ENCODE data around the gene PGM2. TPM values are rescaled to one million over a fixed set of nuclear protein-coding genes. Genes with fewer than 3 reads are reported as not detected.

Gene PGM2
- total and polyA plus RNA-seq, 12 donors = 5.9 to 16.4 (median 8.8) TPM

DNA sequence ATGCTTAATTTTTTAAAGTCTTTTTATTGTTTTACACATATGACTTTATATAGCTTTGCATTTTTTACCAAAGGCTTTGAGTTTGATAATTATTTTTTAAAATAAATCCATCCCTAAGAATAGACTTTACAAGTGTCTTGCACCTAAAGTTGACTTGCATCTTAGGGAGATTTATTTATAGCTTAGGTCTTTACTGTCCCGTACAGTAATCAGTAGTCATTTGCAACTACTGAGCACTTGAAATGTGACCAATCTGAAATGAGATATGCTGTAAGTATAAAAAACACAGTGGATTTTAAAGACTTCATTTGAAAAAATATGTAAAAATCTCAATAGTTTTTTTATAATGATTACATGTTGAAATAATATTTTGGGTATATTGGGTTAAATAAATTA lies 83.6 kb downstream of the PGM2 start:
- DNase-seq (no peak), ATAC-seq (peak in 2 of 8 donors; percentile 36 to 38)
- TF ChIP-seq, protein P1, sequence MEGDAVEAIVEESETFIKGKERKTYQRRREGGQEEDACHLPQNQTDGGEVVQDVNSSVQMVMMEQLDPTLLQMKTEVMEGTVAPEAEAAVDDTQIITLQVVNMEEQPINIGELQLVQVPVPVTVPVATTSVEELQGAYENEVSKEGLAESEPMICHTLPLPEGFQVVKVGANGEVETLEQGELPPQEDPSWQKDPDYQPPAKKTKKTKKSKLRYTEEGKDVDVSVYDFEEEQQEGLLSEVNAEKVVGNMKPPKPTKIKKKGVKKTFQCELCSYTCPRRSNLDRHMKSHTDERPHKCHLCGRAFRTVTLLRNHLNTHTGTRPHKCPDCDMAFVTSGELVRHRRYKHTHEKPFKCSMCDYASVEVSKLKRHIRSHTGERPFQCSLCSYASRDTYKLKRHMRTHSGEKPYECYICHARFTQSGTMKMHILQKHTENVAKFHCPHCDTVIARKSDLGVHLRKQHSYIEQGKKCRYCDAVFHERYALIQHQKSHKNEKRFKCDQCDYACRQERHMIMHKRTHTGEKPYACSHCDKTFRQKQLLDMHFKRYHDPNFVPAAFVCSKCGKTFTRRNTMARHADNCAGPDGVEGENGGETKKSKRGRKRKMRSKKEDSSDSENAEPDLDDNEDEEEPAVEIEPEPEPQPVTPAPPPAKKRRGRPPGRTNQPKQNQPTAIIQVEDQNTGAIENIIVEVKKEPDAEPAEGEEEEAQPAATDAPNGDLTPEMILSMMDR (IDR thresholded peaks at IDR 0.05) = no peak
- H3K27ac ChIP-seq = peak overlapping the region in 9 of 10 donors; percentile 61 to 89 (median 79)
- peaks cover 0 to 51% (median 20%) of the 10 kb centered on the region in 9 donors for H3K4me1 ChIP-seq
- intact Hi-C loops (cut with DNase I) = loop anchor here in 1 of 10 donors (5.0 kb wide), 1 partner anchor 37 kb away; no protein-coding TSS in a partner anchor
- no peaks in the 10 kb centered on the region for H3K36me3 ChIP-seq
- peak overlapping the region in 4 of 10 donors; percentile 12 to 38 (median 18) for H3K4me3 ChIP-seq
- WGBS, 2 donors = 30 to 51% methylated on average over 1 of the region's 1 CpG
- no peaks in the 10 kb centered on the region for H3K9me3 ChIP-seq
- H3K27me3 ChIP-seq = no peaks in the 10 kb centered on the region

Other genes starting within 250 kb of the PGM2 start
- 10 to 100 TPM; 18.1 to 39.9 (median 27.6) TPM for gene RELL1, start 140.3 kb upstream of the PGM2 start, total RNA-seq
- 1 to 10 TPM; 2.3 to 2.4 TPM for gene RELL1, start 140.3 kb upstream of the PGM2 start, polyA plus RNA-seq
- gene TBC1D1, start 64.4 kb downstream of the PGM2 start, total RNA-seq = 100 to 1,000 TPM in 7 of 10 donors, 10 to 100 TPM in 3; 85.4 to 153 (median 104) TPM
- 100 to 1,000 TPM; 109 to 119 TPM for gene TBC1D1, start 64.4 kb downstream of the PGM2 start, polyA plus RNA-seq
- gene PTTG2, start 133.7 kb downstream of the PGM2 start, total RNA-seq = 1 to 10 TPM in 1 of 10 donors, under 1 TPM in 7, not detected in 2; 0.55 to 1.0 (median 0.87) TPM
- 1 to 10 TPM; 1.2 to 1.6 TPM for gene PTTG2, start 133.7 kb downstream of the PGM2 start, polyA plus RNA-seq